CD4-positive, alpha-beta memory T cell (primary cell): Measurements from ENCODE around the gene MAP3K20. TPM values are rescaled to one million over a fixed set of nuclear protein-coding genes. Genes with fewer than 3 reads are reported as not detected.

Experiments used
- CTCF ChIA-PET: fragments of 350-600 bp; sonication (Branson Sonifier 250); formaldehyde crosslinking; loops from one replicate; lab custom pipeline; 2021; ENCODE audit warnings: inconsistent platforms; ENCODE audit not compliant: partially characterized antibody; lab: Charles Lee
- POLR2A ChIA-PET: fragments of 350-600 bp; sonication (Branson Sonifier 250); formaldehyde crosslinking; loops from one replicate; lab custom pipeline; 2021; ENCODE audit not compliant: partially characterized antibody; lab: Charles Lee
- DNase-seq, 5 donors: peaks; one replicate each; pipeline versions ENCODE4 v3.0.0 to v3.0.0-alpha.2; 2020 to 2022; ENCODE audit warnings: mixed read lengths in 1 of 5
- H3K27ac ChIP-seq: one replicate; pipeline ENCODE4 v1.7.0; 2013; ENCODE audit warnings: low read depth, low read length
- H3K27me3 ChIP-seq: 2 replicates; pipeline ENCODE4 v1.7.0; 2013; ENCODE audit warnings: mild to moderate bottlenecking, low read length, moderate library complexity; ENCODE audit not compliant: insufficient read depth
- H3K36me3 ChIP-seq: 2 replicates; pipeline ENCODE4 v1.7.0; 2013; ENCODE audit warnings: mild to moderate bottlenecking, low read length, moderate library complexity; ENCODE audit not compliant: insufficient read depth
- H3K4me1 ChIP-seq: 2 replicates; pipeline ENCODE4 v1.7.0; 2013; ENCODE audit warnings: mild to moderate bottlenecking, low read length, moderate library complexity; ENCODE audit not compliant: insufficient read depth
- H3K4me3 ChIP-seq, 2 donors: one replicate each; pipeline ENCODE4 v1.7.0; 2013; ENCODE audit warnings: low read length in 2 of 2, mild to moderate bottlenecking in 1 of 2
- H3K9me3 ChIP-seq, 2 donors: one replicate each; pipeline ENCODE4 v1.7.0; 2013; ENCODE audit warnings: low read length in 2 of 2, control low read depth in 1 of 2; ENCODE audit not compliant: control insufficient read depth in 1 of 2
- H3K27ac Mint-ChIP-seq, 7 donors: one replicate each; pipeline ENCODE4 v1.8.0; 2020 to 2021; ENCODE audit warnings: mixed read lengths in 7 of 7, mild to moderate bottlenecking in 6 of 7, inconsistent platforms in 3 of 7, moderate library complexity in 3 of 7
- H3K27me3 Mint-ChIP-seq, 2 donors: one replicate each; pipeline ENCODE4 v1.8.0; 2020 to 2021; ENCODE audit warnings: mixed read lengths in 2 of 2
- H3K36me3 Mint-ChIP-seq, 2 donors: one replicate each; pipeline ENCODE4 v1.8.0; 2020 to 2021; ENCODE audit warnings: mixed read lengths in 2 of 2, inconsistent platforms in 1 of 2, mild to moderate bottlenecking in 1 of 2
- H3K4me1 Mint-ChIP-seq, 4 donors: one replicate each; pipeline ENCODE4 v1.8.0; 2020 to 2021; ENCODE audit warnings: mixed read lengths in 4 of 4, mild to moderate bottlenecking in 1 of 4
- H3K4me3 Mint-ChIP-seq, 8 donors: one replicate each; pipeline ENCODE4 v1.8.0; 2020 to 2021; ENCODE audit warnings: mixed read lengths in 8 of 8, mild to moderate bottlenecking in 7 of 8, moderate library complexity in 6 of 8, inconsistent platforms in 3 of 8
- H3K9me3 Mint-ChIP-seq, 8 donors: one replicate each; pipeline ENCODE4 v1.8.0; 2020 to 2021; ENCODE audit warnings: mixed read lengths in 8 of 8, mild to moderate bottlenecking in 5 of 8, inconsistent platforms in 3 of 8, moderate library complexity in 1 of 8
- intact Hi-C: fragments of 100-400 bp; cut with micrococcal nuclease; formaldehyde crosslinking; loops from one replicate; pipeline ENCODE4 v1.15.1; 2023
- polyA plus RNA-seq, 2 donors: library from polyadenylated mRNA; unstranded; fragments of 300-500 nt; fragmentation: Illumina TruSeq; gene quantifications; one replicate each; pipeline ENCODE4 v1.2.3, GENCODE V29; 2021
- total RNA-seq, 2 experiments: library from RNA; stranded (reverse); gene quantifications; one replicate each; pipeline ENCODE4 v1.2.3, GENCODE V29; 2021

MAP3K20 gene
- total and polyA plus RNA-seq, 4 experiments from 2014 or later: 0.67 to 2.5 (median 0.82) TPM

DNA sequence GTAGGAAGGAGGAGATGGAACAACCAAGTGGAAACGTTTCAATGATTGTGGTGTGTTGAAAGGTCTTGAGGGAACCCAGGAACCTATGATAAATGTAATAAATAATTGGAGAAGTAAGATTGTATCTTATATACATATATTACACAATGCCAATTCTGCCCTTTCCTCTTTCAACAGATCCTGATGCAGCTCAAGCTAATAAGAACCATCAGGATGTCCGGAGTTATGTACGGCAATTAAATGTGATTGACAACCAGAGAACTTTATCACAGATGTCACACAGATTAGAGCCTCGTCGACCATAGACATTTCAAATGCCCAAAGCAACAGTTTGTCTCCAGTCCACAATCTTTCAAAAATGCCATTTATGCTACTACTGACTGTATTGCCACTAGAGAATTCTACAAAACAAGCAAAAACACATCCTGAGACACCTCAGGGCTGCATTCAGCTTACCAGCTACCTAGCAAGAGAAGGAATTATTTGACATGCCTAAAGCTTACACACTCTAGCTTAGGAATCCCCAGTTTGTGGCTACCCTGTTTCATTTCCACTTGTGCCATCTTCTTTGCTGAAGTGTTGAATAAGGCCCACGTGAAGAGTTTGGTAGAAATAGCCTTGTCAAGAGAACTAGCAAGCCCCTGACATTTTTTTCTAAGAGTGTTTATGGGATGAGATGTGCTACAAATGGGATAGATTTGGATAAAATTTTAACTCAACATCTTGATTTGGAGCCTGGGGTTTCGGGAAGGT is 24.0 kb upstream of the MAP3K20 start:
- DNase-seq: no peak
- intact Hi-C loops: no loop called here
- Histone ChIP-seq H3K36me3 (no peaks in the 10 kb centered on the region), H3K9me3 (no peaks in the 10 kb centered on the region), H3K27ac (no peak overlapping the region), H3K4me3 (no peak overlapping the region), H3K27me3 (no peaks in the 10 kb centered on the region), H3K4me1 (no peaks in the 10 kb centered on the region)
- ChIA-PET CTCF (no interaction called here), POLR2A (no interaction called here)
- H3K36me3 Mint-ChIP-seq: no peaks in the 10 kb centered on the region
- H3K4me3 Mint-ChIP-seq: no peak overlapping the region
- no peak overlapping the region for H3K27ac Mint-ChIP-seq
- H3K27me3 Mint-ChIP-seq: peaks cover 3 to 5% of the 10 kb centered on the region in 2 donors
- H3K9me3 Mint-ChIP-seq: no peaks in the 10 kb centered on the region
- no peaks in the 10 kb centered on the region for H3K4me1 Mint-ChIP-seq

DNA sequence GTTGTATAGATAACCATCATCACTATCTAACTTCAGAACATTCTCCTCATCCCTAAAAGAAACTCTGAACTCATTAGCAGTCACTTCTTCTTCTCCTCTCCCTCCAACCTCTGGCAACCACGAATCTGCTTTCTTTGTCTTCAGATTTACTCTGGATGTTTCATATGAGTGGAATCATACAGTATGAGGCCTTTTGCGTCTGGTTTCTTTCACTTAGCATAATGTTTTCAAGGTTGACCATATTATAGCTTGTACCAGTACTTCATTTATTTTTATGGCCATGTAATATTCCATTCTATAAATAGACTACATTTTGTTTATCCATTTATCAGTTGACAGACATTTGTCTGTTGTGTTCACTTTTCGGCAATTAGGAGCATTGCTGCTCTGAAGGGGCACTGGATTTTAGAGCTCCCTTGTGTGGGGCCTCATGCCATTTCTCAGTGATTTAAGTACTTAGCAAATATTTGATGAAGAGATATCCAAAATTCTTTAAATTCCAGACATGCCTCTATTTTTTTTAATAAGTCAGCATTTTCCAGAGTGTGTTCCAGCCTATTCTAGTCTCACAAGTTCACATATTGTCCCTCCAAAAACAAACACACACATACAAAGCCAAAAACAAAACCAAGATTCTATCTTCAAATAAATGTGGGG is 22.5 kb upstream of the MAP3K20 start:
- ChIA-PET POLR2A (no interaction called here), CTCF (no interaction called here)
- Mint-ChIP-seq H3K4me3 (no peak overlapping the region), H3K9me3 (no peaks in the 10 kb centered on the region), H3K4me1 (no peaks in the 10 kb centered on the region), H3K36me3 (no peaks in the 10 kb centered on the region), H3K27me3 (peaks cover 3 to 5% of the 10 kb centered on the region in 2 donors), H3K27ac (no peak overlapping the region)
- Histone ChIP-seq H3K27ac (no peak overlapping the region), H3K27me3 (no peaks in the 10 kb centered on the region), H3K36me3 (no peaks in the 10 kb centered on the region), H3K4me1 (no peaks in the 10 kb centered on the region), H3K9me3 (no peaks in the 10 kb centered on the region), H3K4me3 (no peak overlapping the region)
- DNase-seq: no peak
- intact Hi-C loops: no loop called here

DNA sequence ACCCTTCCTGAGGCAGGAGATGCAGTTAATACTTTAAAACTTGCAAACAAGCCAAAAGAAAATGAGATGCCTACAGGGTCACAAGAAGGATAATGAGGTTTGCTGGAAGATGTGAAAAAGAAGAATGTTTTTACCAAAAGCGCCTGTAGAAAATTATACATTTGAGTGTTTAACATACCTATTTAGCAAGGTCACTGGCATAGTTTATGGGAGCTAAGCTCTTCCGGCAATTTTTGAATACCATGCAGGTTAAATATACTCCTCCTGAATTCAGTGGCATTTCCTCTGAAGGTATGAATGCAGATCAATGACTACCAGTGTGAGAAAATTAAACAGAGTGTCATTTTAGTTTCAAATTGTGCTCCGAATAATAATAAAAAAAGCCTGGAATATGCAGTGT is 21.2 kb upstream of the MAP3K20 start:
- H3K4me3 ChIP-seq: no peak overlapping the region
- DNase-seq: no peak
- no peaks in the 10 kb centered on the region for H3K4me1 ChIP-seq
- no peaks in the 10 kb centered on the region for H3K36me3 Mint-ChIP-seq
- peaks cover 3 to 5% of the 10 kb centered on the region in 2 donors for H3K27me3 Mint-ChIP-seq
- no peak overlapping the region for H3K27ac Mint-ChIP-seq
- H3K4me1 Mint-ChIP-seq: no peaks in the 10 kb centered on the region
- CTCF ChIA-PET: interaction anchor here (1.0 kb wide), 1 partner anchor 11 kb away, joined by 3 read pairs; no protein-coding TSS in a partner anchor
- intact Hi-C loops: no loop called here
- H3K27ac ChIP-seq: no peak overlapping the region
- no peaks in the 10 kb centered on the region for H3K27me3 ChIP-seq
- no peaks in the 10 kb centered on the region for H3K9me3 ChIP-seq
- no peaks in the 10 kb centered on the region for H3K36me3 ChIP-seq
- H3K4me3 Mint-ChIP-seq: no peak overlapping the region
- POLR2A ChIA-PET: no interaction called here
- H3K9me3 Mint-ChIP-seq: no peaks in the 10 kb centered on the region

DNA sequence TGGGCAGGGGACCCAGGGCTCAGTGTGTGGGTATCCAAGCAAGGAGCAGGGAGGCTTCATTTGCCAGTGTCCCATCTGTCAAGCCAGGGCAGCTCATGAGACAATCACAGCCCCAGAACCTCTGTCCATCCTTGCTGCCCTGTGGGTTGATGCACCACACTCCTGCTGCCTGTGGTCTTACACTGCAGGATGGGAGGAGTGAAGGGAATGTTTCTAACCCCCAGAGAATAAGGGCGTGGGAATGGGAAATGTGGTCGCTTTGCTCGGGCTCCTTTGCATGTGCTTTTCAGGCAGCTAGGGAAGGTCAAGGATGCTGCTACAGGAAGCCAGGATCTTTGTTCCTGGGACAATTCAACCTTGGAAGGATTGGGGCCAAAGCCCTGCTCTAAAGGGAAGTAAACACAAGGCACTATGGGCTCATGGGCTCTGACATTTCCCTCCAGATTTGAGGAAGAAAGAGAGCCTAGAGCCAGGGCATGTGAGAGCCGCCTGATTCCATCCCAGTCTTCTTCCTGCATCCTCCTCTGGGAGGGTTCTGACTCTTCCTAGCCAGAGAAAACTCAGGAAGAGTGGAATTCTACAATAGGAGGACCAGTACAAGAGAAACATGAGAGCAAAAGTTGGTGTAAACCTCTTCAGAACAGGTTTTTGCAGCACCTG is 18.8 kb upstream of the MAP3K20 start:
- ChIA-PET CTCF (interaction anchor here (1.3 kb wide), 1 partner anchor 30 kb away, joined by 4 read pairs; no protein-coding TSS in a partner anchor), POLR2A (no interaction called here)
- Histone ChIP-seq H3K9me3 (no peaks in the 10 kb centered on the region), H3K4me3 (no peak overlapping the region), H3K27ac (no peak overlapping the region), H3K4me1 (no peaks in the 10 kb centered on the region), H3K27me3 (no peaks in the 10 kb centered on the region), H3K36me3 (no peaks in the 10 kb centered on the region)
- DNase-seq: no peak
- Mint-ChIP-seq H3K27ac (no peak overlapping the region), H3K27me3 (peaks cover 2 to 5% of the 10 kb centered on the region in 2 donors), H3K4me3 (no peak overlapping the region), H3K36me3 (no peaks in the 10 kb centered on the region), H3K4me1 (no peaks in the 10 kb centered on the region), H3K9me3 (no peaks in the 10 kb centered on the region)
- intact Hi-C loops: no loop called here

DNA sequence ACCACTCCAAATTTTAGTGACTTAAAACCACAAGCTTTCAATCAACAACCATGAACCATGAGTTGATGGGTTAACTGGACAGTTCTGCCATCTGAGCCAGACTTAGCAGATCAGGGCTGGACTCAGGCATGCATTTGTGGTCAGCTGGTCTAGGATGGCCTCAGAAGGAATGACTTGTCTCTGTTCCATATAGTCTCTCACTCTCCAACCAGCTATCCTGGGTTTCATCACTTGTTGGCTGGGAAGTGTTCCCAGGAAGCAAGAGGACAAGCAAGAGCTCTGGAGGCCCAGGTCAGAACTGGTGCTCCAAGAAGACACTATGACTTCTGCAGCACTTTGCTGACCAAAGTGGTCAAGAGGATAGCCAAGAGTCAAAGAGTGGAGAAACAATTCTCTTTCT is 17.5 kb upstream of the MAP3K20 start:
- H3K27ac ChIP-seq: no peak overlapping the region
- Mint-ChIP-seq H3K4me1 (no peaks in the 10 kb centered on the region), H3K9me3 (no peaks in the 10 kb centered on the region), H3K27me3 (peaks cover 2 to 6% of the 10 kb centered on the region in 2 donors), H3K4me3 (no peak overlapping the region), H3K27ac (no peak overlapping the region), H3K36me3 (no peaks in the 10 kb centered on the region)
- H3K4me1 ChIP-seq: no peaks in the 10 kb centered on the region
- POLR2A ChIA-PET: no interaction called here
- CTCF ChIA-PET: interaction anchor here (0.8 kb wide), 2 partner anchors 29 to 31 kb away, joined by 4 read pairs; no protein-coding TSS in a partner anchor
- no peaks in the 10 kb centered on the region for H3K9me3 ChIP-seq
- intact Hi-C loops: no loop called here
- no peaks in the 10 kb centered on the region for H3K36me3 ChIP-seq
- DNase-seq: no peak
- H3K4me3 ChIP-seq: no peak overlapping the region
- H3K27me3 ChIP-seq: no peaks in the 10 kb centered on the region

DNA sequence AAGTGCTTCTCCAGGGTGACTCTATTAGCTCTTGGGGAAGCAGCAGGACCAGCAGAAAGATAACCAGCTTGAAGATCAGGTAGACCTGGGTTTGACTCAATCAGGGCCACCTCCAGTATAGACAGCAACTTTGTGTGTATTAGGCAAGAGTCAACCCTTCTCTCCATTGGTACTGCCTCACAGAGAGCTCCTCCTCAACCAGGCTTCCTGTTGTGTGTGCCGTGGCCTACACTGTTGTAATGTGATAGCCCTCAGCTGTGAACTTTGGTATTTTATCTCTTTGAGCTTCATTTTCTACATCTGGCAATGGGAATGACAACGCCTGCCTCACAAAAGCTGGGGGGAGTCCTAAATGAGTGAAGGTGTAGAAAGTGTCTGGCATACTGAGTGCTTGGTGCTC is 17.0 kb upstream of the MAP3K20 start:
- no peak overlapping the region for H3K4me3 Mint-ChIP-seq
- POLR2A ChIA-PET: no interaction called here
- Histone ChIP-seq H3K4me3 (no peak overlapping the region), H3K36me3 (no peaks in the 10 kb centered on the region), H3K27ac (no peak overlapping the region), H3K9me3 (no peaks in the 10 kb centered on the region), H3K4me1 (no peaks in the 10 kb centered on the region), H3K27me3 (no peaks in the 10 kb centered on the region)
- intact Hi-C loops: no loop called here
- peaks cover 2 to 5% of the 10 kb centered on the region in 2 donors for H3K27me3 Mint-ChIP-seq
- CTCF ChIA-PET: interaction anchor here (0.8 kb wide), 1 partner anchor 32 kb away, joined by 4 read pairs; no protein-coding TSS in a partner anchor
- H3K36me3 Mint-ChIP-seq: no peaks in the 10 kb centered on the region
- H3K27ac Mint-ChIP-seq: no peak overlapping the region
- H3K4me1 Mint-ChIP-seq: no peaks in the 10 kb centered on the region
- no peaks in the 10 kb centered on the region for H3K9me3 Mint-ChIP-seq
- no peak for DNase-seq

DNA sequence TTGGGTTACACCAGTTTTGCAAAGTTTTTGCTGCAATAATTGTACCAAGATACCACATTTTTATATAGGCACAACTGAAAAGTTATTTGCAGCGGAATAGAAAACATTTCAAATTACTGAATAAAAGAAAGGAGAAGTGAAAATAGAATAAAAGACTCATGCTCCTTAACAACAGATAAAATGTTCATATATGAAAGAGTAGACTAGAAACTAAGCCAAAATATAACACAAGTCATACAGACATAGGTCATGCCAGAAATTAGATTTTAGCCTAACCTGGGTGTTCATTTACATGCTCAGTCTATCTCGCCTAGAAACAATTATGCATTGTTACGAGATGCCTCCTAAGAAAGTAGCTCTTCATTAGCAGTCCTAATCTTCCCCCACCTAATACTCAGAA is 16.4 kb upstream of the MAP3K20 start:
- no peaks in the 10 kb centered on the region for H3K36me3 Mint-ChIP-seq
- no peak overlapping the region for H3K4me3 Mint-ChIP-seq
- Histone ChIP-seq H3K4me3 (no peak overlapping the region), H3K27ac (no peak overlapping the region), H3K36me3 (no peaks in the 10 kb centered on the region), H3K4me1 (no peaks in the 10 kb centered on the region), H3K9me3 (no peaks in the 10 kb centered on the region), H3K27me3 (no peaks in the 10 kb centered on the region)
- peaks cover 5 to 7% of the 10 kb centered on the region in 2 donors for H3K27me3 Mint-ChIP-seq
- POLR2A ChIA-PET: no interaction called here
- no peaks in the 10 kb centered on the region for H3K4me1 Mint-ChIP-seq
- intact Hi-C loops: no loop called here
- no peak overlapping the region for H3K27ac Mint-ChIP-seq
- no peak for DNase-seq
- H3K9me3 Mint-ChIP-seq: no peaks in the 10 kb centered on the region
- CTCF ChIA-PET: no interaction called here
